Limb (tissue), 2 donors: ENCODE measurements around the gene NHLRC4.

ENCODE experiments used
- DNase-seq, 2 donors: peaks; one replicate each; pipeline ENCODE4 v3.0.0-alpha.2; 2016; ENCODE audit errors: extremely low spot score in 2 of 2

NHLRC4 gene

DNA sequence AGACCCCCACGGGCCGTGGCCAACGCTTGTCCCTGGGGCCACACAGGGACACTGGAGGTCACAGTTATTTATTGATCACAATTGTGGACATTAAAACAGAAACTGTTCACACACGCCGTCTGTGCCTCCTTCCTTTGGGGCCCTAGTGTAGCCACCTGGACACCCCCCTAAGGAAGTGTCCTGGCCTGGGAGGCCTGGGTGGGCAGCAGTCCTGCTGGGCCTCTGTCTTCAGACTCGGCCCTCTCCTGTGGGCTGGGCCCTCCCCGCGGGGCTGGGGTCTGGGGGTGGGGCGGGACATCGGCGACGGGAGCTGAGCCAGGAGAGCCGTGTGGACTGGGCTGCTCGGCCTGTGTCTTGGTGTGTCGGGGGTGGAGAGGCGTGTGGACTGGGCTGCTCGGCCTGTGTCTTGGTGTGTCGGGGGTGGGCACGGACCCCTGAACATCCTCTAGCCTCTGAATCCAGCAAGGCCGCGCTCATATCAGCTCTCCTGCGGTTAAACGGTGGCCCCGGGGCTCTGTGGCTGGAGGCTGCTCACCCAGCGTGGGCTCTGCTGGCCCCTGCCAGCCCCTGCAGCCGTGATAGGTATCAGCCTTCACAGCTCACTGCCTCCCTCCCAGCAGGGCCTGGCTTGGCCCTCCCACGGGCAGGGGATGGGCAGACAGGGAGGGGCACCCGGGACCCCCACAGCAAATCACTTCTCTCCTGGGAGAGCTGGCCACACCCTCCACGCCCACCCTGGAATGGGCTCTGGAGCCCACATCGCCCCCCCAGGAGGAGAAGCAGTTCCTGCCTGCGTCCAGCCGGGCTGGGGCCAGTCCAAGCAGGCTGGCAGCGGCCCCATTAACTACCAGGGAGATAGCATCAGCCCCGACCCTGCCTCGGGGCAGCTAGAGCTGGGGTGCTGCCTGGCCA lies 1.1 kb upstream of the NHLRC4 start:
- DNase-seq: no peak

DNA sequence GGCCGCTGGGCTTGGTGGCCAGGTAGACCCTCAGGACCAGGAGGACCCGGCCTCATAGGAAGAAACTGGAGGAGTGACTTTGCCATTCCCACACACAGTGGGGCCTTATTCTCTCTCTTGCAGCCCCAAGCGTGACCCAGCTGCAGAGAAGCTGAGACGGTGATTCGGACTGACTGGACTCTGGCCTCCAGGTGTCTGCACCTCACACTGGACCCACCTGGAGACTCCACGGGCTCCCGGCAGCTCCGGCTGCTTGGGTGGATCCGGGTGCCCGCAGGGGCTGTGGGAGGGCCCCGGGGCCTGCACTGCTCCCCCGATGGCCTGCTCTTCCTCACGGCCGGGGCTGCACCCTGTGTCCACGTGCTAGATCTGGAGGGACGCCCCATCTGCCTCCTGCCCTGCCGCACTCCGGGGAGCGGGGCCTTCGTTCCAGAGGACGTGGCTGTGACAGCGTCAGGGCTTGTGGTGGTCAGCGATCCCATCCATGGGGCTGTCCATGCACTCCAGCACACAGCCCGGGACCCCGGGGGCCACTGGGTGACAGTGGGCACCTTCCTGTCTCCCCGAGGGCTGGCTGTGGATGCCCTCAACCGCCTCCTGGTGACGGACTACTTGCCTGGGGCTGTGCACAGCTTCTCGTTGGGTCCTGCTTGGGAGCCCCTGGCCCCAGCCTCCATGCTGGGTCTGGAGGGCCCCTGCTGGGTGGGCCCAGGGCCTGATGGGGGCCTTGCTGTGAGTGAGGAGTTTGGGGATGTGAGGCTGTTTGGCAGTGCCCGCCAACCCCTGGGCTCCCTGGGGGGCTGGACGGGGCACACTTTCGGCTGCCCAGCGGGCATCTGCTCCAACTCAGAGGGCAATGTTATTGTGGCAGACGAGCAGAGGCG lies 810 bp downstream of the NHLRC4 start:
- no peak for DNase-seq

DNA sequence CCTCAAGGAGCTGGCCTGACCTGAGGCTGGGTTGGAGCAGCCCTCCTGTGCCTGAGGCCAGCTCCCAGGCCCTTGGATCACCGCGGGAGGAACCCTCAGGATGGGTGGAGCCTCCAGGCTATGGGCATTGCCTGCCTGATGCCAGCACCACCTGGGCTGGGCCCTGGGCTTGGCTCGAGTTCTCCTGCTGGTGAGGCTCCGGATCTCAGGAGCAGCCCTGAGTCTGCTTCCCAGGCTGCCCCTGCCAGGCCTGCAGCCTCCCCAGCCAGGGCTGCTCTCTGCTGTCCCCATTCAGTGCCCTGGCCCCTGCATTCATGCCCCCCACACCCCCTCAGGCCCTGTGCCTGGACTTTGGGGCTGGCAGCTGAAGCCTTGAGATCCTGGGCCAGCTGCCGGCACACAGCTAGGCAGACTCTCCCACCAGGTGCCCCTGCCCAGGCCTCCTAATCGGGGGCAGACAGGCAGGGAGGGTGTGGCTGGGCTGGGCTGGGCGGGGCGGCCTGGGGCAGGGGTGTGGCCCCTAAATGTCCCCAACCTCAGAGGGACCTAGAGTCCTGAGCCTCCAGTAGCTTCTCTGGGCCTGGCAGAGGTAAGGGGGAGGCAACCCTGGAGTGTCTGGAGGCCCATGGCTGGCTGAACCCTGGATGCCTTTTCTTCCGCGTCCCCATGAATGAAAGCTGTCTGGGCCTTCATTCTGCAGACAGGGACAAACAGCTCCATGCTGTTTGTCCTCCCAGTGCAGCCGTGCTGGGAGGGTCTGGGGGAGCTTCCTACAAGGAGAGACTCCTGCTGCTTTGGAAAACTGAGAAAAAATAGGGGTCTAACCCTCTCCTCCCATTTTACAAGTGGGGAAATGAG lies 1.8 kb downstream of the NHLRC4 start:
- no peak for DNase-seq

DNA sequence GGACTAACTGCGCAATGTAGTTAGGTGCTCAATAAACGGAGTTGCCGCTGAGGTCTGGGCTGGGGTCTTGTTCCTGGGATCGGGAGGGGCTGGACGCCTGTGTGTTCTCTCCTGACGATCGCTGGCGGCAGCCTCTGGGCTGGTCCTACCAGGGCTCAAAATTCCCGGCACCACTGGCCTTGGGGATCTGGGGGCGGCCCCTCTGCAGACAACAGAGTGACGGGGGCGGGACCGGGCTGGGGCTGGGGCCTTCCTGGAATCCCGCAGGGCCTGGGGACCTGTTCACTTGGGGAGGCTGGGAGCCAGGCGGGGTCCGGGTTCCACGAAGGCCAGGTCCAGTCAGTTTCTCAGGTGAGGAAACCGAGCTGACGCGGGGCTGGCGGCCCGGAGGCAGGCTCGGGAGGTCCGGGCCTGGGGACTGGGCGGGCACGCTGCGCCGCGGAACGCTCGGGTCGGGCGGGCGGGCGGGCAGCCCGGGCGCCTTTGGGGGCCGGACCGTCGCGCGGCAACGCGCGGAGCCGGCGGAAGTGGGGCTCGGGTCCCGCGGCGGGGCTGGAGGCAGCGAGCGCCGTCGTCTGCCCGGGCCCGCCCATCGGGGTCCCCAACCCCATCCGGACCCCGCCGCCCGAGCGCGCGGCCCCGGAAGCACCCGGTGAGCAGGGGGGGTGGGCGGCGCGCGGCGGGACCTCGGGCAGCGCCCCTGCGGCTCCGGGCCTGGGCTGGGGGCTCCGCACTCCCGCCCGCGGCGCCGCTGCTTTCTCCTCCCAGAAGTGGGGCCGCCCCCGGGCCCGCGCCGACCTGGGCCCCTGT lies 2.8 kb downstream of the NHLRC4 start, which contains the start of gene PIGQ:
PIGQ (plus strand) TSS at position 524 of the 810 bp plus-strand sequence. CDS start 4,107 bp downstream, outside the sequence.
- peak; percentile 49 to 89 for DNase-seq

DNA sequence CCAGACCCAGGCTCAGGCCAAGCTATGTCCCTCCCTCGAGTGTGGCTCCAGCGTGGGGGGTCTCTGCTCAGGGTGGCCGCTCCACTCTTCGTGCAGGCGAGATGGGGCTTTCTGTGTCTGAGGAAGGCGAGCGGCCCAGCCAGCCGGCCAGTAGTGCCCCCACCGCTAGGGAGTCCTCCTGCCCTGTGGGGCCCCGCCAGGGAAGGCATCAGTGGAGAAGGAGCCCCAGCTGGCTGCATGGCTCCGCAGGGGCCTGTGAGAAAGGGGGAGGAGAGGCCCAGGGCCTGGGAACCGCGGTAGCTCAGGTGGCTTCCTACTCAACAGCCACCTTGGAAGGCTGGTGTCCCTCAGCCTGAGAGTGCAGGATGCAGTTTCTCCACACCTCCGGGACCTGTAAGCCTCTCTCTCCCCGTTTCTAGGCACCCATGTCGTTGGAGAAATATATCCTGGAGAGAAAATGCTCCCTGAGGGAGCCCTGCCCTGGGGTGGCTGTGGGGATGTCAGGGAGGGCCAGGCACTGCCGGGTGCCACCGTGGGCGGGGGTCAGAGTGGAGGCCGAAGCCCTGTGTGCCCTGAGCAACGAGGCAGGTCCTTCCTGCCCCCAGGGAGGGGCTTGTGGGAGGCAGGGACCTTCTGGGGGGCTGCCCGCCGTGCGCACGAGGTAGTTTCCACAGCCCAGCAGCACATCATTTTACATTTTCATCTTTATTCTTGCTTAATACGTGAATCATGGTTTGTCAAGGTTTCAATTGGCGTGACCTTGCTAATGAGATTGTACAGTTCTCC lies 6.3 kb downstream of the NHLRC4 start:
- no peak for DNase-seq

DNA sequence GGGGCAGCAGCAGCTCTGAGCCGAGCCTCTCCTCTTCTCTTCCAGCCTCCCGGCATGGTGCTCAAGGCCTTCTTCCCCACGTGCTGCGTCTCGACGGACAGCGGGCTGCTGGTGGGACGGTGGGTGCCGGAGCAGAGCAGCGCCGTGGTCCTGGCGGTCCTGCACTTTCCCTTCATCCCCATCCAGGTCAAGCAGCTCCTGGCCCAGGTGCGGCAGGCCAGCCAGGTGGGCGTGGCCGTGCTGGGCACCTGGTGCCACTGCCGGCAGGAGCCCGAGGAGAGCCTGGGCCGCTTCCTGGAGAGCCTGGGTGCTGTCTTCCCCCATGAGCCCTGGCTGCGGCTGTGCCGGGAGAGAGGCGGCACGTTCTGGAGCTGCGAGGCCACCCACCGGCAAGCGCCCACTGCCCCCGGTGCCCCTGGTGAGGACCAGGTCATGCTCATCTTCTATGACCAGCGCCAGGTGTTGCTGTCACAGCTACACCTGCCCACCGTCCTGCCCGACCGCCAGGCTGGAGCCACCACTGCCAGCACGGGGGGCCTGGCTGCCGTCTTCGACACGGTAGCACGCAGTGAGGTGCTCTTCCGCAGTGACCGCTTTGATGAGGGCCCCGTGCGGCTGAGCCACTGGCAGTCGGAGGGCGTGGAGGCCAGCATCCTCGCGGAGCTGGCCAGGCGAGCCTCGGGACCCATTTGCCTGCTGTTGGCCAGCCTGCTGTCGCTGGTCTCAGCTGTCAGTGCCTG lies 7.4 kb downstream of the NHLRC4 start:
- DNase-seq: no peak

DNA sequence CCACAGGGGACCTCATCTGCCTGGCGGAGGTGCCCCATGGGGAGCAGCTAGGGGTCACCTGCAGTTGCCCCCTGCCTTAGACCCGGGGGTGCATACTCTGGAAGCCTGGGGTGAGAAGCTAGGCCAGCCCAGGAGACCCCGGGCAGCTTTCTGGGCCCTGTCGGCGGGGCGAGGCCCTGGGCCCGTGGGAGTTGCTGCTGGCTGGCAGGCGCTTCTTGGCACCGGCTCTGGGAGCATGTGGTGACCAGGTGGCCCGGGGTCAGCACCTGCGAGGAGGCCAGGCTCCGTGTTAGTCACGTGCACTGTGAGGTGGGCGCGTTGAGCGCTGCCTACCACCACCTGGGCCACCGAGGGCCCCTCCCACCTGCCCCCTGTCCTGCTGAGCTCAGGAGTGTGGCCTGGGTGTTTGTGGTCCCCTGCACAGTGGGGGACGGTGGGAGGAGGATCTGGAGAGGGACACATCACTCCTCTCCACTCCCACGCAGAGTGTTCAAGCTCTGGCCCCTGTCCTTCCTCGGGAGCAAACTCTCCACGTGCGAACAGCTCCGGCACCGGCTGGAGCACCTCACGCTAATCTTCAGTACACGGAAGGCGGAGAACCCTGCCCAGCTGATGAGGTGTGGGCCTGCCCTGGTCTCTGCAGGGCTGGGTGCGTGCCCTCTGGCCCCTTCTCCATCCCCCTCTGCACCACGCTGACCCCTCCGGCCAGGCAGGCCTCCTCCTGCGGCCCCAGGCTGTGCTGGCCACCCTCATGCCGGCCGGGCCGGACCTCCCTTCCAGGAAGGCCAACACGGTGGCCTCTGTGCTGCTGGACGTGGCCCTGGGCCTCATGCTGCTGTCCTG lies 8.8 kb downstream of the NHLRC4 start:
- DNase-seq: no peak

DNA sequence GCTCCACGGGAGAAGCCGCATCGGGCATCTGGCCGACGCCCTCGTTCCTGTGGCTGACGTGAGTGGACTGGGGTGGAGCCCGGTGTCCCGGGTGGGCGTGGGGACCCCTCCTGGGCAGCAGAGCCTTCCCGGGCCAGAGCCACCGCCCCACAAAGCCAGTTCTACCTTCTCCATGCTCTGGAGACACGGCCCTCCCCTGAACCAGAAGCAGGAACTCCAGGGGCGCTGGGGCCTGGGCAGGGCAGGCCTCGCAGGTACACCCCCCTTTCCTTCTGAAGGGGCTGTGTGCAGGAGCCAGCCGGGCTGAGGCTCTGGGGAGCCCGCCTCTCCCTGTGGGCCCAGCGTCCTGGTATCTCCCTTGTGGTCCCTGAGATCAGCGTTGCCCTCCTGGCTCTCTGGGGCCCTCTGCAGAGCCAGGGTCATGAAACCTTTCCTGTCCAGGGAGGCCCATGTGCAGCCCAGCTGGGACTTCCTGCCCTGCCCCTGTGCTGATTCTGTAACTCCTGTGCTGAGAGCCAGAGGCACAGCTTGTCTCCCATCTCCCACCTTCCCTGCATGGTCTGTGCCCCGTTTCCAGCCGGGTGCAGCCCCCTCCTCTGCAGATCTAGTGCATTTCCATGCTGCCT lies 9.5 kb downstream of the NHLRC4 start:
- no peak for DNase-seq

DNA sequence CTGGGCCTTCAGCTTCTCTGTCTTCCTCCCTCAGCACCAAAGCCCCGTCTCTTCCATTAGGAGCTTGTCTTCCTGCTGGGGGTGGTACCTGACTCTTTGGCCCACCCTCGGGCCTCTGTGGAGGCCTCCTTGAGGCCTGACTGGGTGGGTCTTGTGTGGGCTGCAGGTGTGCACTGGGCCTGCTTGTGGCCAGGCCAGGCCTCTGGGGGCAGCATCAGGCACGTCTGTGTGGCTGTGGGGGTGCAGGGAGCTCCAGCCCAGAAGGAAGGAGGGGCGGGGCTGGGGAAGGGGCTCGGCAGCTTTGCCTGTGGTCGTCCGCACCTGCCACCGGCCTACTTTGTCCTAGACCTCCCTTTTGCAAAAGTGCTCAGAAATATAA lies 10.0 kb downstream of the NHLRC4 start:
- no peak for DNase-seq

DNA sequence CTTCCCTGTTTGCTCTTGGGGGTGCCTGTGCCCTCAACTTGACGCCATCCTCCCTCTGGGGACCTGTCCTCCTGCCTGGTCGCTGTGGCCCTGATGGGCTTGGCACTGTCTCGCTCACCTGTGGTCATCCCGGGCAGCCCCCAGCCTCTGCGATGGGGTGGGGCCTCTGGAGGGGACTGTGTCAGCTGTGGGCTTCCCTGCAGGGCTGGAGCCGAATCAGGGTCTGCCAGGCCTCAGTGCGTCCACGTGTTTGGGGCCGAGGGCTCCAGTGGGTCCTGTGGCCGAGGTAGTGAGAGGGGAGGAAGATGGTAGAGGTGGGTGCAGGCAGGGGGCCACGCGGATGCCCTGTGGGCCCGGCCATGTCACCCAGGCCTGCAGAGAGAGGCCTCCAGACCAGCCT lies 11.0 kb downstream of the NHLRC4 start:
- no peak for DNase-seq

DNA sequence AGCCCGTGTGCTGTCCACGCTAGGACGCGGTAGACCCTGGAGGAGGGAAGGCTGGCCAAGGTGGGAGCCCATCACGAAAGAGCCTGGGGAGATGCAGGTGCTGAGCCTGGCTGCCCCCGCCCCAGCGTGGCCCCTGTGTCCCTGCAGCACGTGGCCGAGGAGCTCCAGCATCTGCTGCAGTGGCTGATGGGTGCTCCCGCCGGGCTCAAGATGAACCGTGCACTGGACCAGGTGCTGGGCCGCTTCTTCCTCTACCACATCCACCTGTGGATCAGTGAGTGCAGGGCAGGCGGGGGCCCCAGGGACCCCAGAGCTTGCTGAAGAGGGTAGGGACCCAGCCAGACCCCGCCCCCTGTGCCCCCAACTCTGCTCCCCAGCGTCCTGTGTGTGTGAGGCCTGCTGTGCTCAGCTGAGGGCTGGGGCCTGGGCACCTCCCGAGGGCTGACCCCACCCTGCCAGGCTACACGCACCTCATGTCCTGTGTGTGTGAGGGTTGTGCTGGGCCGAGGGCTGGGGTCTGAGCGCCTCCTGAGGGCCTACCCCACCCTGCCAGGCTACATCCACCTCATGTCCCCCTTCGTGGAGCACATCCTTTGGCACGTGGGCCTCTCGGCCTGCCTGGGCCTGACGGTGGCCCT lies 11.5 kb downstream of the NHLRC4 start:
- no peak for DNase-seq

DNA sequence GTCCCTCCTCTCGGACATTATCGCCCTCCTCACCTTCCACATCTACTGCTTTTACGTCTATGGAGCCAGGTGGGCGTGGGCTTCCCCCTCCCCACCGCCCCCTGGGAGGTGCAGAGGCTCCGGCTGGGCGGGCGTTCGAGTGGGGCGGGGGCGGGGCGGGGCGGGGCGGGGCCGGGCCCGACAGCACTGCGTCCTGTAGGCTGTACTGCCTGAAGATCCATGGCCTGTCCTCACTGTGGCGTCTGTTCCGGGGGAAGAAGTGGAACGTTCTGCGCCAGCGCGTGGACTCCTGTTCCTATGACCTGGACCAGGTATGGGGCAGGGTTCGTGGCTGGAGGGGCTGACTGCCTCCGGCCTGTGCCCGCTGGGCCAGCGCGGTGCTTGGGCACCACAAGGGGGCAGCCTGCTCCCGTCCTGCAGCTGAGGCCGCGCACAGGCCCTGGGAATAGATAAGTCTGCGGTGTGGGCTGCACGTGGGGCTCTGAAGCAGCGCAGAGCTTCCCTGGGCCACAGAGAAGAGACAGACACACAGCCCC lies 12.1 kb downstream of the NHLRC4 start:
- DNase-seq: peak in 1 of 2 donors; percentile 31

DNA sequence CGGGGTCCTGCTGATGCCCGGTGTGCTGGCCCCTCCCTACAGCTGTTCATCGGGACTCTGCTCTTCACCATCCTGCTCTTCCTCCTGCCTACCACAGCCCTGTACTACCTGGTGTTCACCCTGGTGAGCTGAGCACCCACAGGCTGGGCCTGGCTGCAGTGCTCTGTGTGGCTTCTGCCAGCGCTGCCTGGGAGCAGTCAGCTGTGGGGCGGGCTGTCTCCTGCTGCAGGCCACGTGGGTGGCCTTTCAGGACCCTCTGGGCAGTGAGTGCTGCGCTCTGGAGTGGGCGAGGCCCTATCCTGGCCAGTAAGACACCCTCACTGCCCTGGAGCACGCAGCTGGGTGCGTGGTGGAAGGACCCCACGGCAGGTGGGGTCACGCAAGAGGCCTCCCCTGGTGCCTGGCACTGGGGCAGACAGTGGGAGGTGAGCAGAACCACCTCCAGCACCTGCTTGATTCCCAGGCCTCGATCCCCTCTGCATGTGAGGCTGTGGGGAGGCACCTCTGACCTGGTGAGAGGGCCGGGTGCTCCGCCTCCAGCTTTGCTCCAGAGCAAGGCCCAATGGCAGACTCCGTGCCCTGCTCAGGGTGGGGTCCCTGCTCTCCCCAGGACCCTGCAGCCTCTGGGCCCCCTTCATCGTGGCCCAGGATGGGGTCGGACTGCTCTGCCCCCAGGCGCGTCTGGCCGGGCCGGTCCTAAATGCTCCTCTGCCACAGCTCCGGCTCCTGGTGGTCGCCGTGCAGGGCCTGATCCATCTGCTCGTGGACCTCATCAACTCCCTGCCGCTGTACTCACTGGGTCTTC lies 13.5 kb downstream of the NHLRC4 start:
- DNase-seq: no peak

DNA sequence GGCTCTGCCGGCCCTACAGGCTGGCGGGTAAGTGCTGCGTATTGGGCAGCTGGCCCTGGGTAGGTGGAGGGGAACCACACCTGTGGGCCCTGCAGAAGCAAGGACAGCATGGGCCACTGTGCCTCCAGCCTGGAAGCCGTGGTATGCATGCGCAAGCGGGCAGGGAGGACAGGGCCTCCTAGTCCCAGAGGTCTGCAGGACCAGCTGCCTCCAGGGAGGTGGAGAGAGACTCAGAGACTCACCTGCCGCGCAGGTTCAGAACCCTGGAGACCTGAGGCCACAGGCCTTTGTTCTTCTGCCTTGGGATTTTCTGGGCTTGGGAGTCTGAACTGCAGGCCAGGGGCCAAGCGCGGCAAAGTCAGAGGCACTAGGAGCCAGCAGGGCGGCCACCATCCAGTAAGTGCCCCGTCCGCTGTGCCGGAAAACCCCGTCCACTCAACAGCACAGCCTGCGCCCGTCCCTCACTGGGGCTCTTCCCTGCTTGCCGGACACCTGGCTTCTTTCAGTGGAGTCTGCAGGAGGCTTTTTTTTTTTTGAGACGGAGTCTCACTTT lies 14.2 kb downstream of the NHLRC4 start:
- DNase-seq: no peak

DNA sequence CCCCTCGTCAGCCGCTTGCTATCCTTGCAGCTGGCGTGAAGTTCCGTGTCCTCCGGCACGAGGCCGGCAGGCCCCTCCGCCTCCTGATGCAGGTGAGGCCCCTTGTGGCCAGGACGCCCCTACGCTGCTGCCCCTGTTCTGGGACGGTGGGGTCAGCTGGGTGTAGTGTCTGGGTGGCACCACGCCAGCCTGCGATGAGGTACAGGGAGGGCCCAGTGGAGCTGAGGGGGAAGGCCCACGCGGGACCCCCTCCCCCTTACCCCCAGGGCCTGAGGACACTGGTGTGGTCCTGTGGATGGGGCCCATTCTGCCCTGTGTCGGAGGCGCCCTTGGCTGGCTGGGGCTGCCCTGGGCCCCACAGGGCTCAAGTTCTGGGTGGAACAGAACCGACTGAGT lies 15.4 kb downstream of the NHLRC4 start:
- no peak for DNase-seq
